Endothelial cell (in vitro differentiated cells): ENCODE measurements around the gene KIF1C. TPM values are rescaled to one million over a fixed set of nuclear protein-coding genes. Genes with fewer than 3 reads are reported as not detected.

Source experiments
- DNase-seq: peaks from one replicate; pipeline ENCODE4 v3.0.0; 2021; ENCODE audit warnings: low spot score
- H3K27ac Mint-ChIP-seq: one replicate; pipeline ENCODE4 v1.8.0; 2021; ENCODE audit warnings: mixed read lengths, inconsistent platforms; ENCODE audit not compliant: unreplicated experiment
- H3K27me3 Mint-ChIP-seq: one replicate; pipeline ENCODE4 v1.8.0; 2021; ENCODE audit warnings: mild to moderate bottlenecking, moderate library complexity, mixed read lengths, inconsistent platforms; ENCODE audit not compliant: unreplicated experiment
- H3K36me3 Mint-ChIP-seq: one replicate; pipeline ENCODE4 v1.8.0; 2021; ENCODE audit warnings: mild to moderate bottlenecking, low read depth, mixed read lengths, inconsistent platforms; ENCODE audit not compliant: unreplicated experiment
- H3K4me1 Mint-ChIP-seq: one replicate; pipeline ENCODE4 v1.8.0; 2021; ENCODE audit warnings: mild to moderate bottlenecking, mixed read lengths, inconsistent platforms; ENCODE audit not compliant: unreplicated experiment
- H3K4me3 Mint-ChIP-seq: one replicate; pipeline ENCODE4 v1.8.0; 2021; ENCODE audit warnings: mild to moderate bottlenecking, mixed read lengths, inconsistent platforms; ENCODE audit not compliant: unreplicated experiment
- H3K9me3 Mint-ChIP-seq: one replicate; pipeline ENCODE4 v1.8.0; 2021; ENCODE audit warnings: mixed read lengths, inconsistent platforms; ENCODE audit not compliant: unreplicated experiment
- total RNA-seq: library from RNA; stranded (reverse); fragmentation: NEBNext Ultra II Directional; extraction: Animal tissue kit (Norgen Biotek cat#: 25700); gene quantifications from one replicate; pipeline ENCODE4 v1.2.1, GENCODE V29; 2021; ENCODE audit not compliant: unreplicated experiment
- TF ChIP-seq, protein P1 (sequence below): fragments of 200-600 bp; sonication (generic); IDR thresholded peaks from one replicate; pipeline ENCODE4 v1.5.0; 2021; ENCODE audit warnings: antibody characterized with exemption; ENCODE audit not compliant: unreplicated experiment

The KIF1C gene
- total RNA-seq, 1 donor from 2014 or later: 127 TPM

DNA sequence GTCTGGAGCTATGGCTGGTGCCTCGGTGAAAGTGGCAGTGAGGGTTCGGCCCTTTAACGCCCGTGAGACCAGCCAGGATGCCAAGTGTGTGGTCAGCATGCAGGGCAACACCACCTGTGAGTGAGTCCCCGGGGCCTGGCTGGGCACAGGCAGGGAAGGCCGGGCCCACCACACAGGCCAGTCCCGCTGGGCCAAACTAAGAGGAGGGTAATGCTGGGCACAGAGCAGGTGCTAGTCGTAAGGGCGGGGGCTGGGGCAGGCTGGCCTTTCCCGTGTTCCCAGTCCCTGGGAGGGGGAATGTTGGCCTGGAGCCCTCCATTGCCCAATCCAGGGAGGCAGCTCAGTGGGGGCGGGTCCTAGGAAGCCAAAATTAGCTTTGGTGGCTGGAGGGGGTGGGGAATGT is 2.5 kb downstream of the KIF1C start:
- TF ChIP-seq, protein P1, sequence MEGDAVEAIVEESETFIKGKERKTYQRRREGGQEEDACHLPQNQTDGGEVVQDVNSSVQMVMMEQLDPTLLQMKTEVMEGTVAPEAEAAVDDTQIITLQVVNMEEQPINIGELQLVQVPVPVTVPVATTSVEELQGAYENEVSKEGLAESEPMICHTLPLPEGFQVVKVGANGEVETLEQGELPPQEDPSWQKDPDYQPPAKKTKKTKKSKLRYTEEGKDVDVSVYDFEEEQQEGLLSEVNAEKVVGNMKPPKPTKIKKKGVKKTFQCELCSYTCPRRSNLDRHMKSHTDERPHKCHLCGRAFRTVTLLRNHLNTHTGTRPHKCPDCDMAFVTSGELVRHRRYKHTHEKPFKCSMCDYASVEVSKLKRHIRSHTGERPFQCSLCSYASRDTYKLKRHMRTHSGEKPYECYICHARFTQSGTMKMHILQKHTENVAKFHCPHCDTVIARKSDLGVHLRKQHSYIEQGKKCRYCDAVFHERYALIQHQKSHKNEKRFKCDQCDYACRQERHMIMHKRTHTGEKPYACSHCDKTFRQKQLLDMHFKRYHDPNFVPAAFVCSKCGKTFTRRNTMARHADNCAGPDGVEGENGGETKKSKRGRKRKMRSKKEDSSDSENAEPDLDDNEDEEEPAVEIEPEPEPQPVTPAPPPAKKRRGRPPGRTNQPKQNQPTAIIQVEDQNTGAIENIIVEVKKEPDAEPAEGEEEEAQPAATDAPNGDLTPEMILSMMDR: no peak
- Mint-ChIP-seq H3K27ac (no peak overlapping the region), H3K27me3 (peaks cover 5% of the 10 kb centered on the region), H3K4me3 (peak overlapping the region; percentile 58), H3K4me1 (peaks cover 15% of the 10 kb centered on the region), H3K9me3 (no peaks in the 10 kb centered on the region), H3K36me3 (peaks cover 44% of the 10 kb centered on the region)
- DNase-seq: no peak

DNA sequence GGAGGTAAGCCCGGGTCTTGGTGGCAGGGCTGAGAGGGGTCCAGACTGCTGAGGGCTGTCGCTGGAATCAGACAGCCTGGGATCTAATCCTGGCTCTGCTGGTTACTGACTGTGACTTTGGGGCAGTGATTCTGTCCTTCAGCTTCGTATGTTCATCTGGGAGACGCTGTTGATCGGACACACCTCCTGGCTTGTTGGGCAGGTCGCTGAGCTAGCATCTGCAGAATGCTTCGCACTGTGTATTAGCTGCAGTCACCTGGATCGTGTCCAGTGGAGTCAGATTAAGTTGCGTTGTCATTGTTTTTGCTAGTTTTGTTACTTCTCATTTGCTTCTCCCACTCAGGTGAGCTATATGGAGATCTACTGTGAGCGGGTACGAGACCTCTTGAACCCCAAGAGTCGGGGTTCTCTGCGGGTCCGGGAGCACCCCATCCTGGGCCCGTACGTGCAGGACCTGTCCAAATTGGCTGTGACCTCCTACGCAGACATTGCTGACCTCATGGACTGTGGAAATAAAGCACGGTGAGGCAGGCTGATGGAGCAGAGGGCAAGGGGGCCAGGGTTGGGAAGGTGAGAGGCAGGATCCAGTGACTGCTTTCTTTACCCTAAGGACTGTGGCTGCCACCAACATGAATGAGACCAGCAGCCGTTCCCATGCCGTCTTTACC is 4.5 kb downstream of the KIF1C start:
- Mint-ChIP-seq H3K27ac (no peak overlapping the region), H3K4me3 (peak overlapping the region; percentile 52)

GRCh38 chr17:5003214-5003867 is 5.6 kb downstream of the KIF1C start:
- Mint-ChIP-seq H3K27me3 (peaks cover 4% of the 10 kb centered on the region), H3K36me3 (peaks cover 66% of the 10 kb centered on the region), H3K4me1 (peaks cover 12% of the 10 kb centered on the region), H3K9me3 (no peaks in the 10 kb centered on the region), H3K4me3 (no peak overlapping the region), H3K27ac (no peak overlapping the region)
- TF ChIP-seq, protein P1: no peak
- no peak for DNase-seq

More for the DNA sequence above, 4.5 kb downstream of the KIF1C start:
- Mint-ChIP-seq H3K4me1 (peaks cover 12% of the 10 kb centered on the region), H3K27me3 (peaks cover 4% of the 10 kb centered on the region), H3K9me3 (no peaks in the 10 kb centered on the region), H3K36me3 (peaks cover 55% of the 10 kb centered on the region)
- TF ChIP-seq, protein P1: no peak
- no peak for DNase-seq

DNA sequence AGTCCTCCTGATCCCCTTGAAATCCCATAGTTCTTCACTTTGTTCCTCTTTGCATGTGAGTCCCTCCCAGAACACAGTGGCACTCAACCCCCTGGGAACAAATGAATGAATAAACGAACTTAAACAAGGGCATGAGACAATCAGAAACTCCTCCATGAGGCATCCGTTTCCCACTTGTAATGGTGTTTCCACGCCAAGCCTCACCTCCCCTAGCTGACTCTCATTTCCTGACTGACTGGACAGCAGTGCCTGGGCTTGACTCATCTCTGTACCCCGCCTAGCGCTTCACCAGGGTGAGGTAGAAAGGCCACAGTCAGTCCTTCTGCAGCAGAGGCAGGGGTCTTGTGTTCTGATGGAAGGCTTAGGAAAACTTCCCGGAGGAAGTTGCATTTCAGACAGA is 14.2 kb downstream of the KIF1C start:
- Mint-ChIP-seq H3K4me1 (peaks cover 3% of the 10 kb centered on the region), H3K27me3 (peaks cover 6% of the 10 kb centered on the region), H3K9me3 (no peaks in the 10 kb centered on the region), H3K36me3 (peaks cover 56% of the 10 kb centered on the region), H3K4me3 (no peak overlapping the region), H3K27ac (peak overlapping the region; percentile 48)
- TF ChIP-seq, protein P1: no peak
- DNase-seq: no peak

- Mint-ChIP-seq H3K27me3 (peaks cover 5% of the 10 kb centered on the region), H3K4me1 (peaks cover 5% of the 10 kb centered on the region), H3K27ac (no peak overlapping the region), H3K9me3 (no peaks in the 10 kb centered on the region), H3K36me3 (peaks cover 40% of the 10 kb centered on the region), H3K4me3 (no peak overlapping the region)
- TF ChIP-seq, protein P1: no peak
- DNase-seq: no peak
These were observed 16.6 kb downstream of the KIF1C start for GRCh38 chr17:5014357-5014756.
